Hepatocyte (in vitro differentiated cells): Measurements from ENCODE around the gene SOBP. TPM values are rescaled to one million over a fixed set of nuclear protein-coding genes. Genes with fewer than 3 reads are reported as not detected.
"Not testable (repeated sequence)": the region's sequence is repeated elsewhere in the genome, so short reads cannot be mapped to it uniquely, and the experiment has no call there.

Source experiments
- DNase-seq: peaks from one replicate; pipeline ENCODE4 v3.0.0-alpha.2; 2016; ENCODE audit warnings: low spot score
- H2AFZ ChIP-seq: fragments of 200-600 bp; sonication (generic); 2 replicates; pipeline ENCODE4 v1.6.0; 2016; ENCODE audit warnings: antibody characterized with exemption, mild to moderate bottlenecking
- H3K27ac ChIP-seq: fragments of 200-600 bp; sonication (generic); 2 replicates; pipeline ENCODE4 v1.5.1; 2016; ENCODE audit warnings: mild to moderate bottlenecking
- H3K27me3 ChIP-seq: fragments of 200-600 bp; sonication (generic); 2 replicates; pipeline ENCODE4 v1.6.1; 2016
- H3K36me3 ChIP-seq: fragments of 200-600 bp; sonication (generic); replicated peaks from 2 replicates; pipeline ENCODE4 v1.5.1; 2016; ENCODE audit warnings: low read depth; ENCODE audit not compliant: insufficient read depth
- H3K4me1 ChIP-seq: fragments of 200-600 bp; sonication (generic); 2 replicates; pipeline ENCODE4 v1.5.1; 2016; ENCODE audit warnings: mild to moderate bottlenecking, moderate library complexity; ENCODE audit not compliant: insufficient read depth
- H3K4me2 ChIP-seq: fragments of 200-600 bp; sonication (generic); 2 replicates; pipeline ENCODE4 v1.6.0; 2016
- H3K4me3 ChIP-seq: fragments of 200-600 bp; sonication (generic); 2 replicates; pipeline ENCODE4 v1.5.1; 2016; ENCODE audit warnings: mild to moderate bottlenecking
- H3K79me2 ChIP-seq: fragments of 200-600 bp; sonication (generic); 2 replicates; pipeline ENCODE4 v1.6.0; 2017; ENCODE audit warnings: mild to moderate bottlenecking
- H3K9me2 ChIP-seq: fragments of 200-600 bp; sonication (generic); replicated peaks from 2 replicates; pipeline ENCODE4 v1.6.0; 2017; ENCODE audit warnings: mild to moderate bottlenecking; ENCODE audit not compliant: insufficient read depth
- H3K9me3 ChIP-seq: fragments of 200-600 bp; sonication (generic); 2 replicates; pipeline ENCODE4 v1.5.1; 2016; ENCODE audit warnings: low read depth, mild to moderate bottlenecking
- H4K20me1 ChIP-seq: fragments of 200-600 bp; sonication (generic); 2 replicates; pipeline ENCODE4 v1.6.0; 2016; ENCODE audit warnings: mild to moderate bottlenecking; ENCODE audit not compliant: insufficient read depth, poor library complexity, severe bottlenecking
- EZH2 ChIP-seq: fragments of 200-600 bp; sonication (generic); IDR thresholded peaks from 2 replicates; pipeline ENCODE4 v1.6.1; 2016; ENCODE audit warnings: antibody characterized with exemption, mild to moderate bottlenecking, borderline replicate concordance
- EZH2phosphoT487 ChIP-seq: fragments of 200-600 bp; sonication (generic); IDR thresholded peaks from one replicate; pipeline ENCODE4 v1.6.1; 2018; ENCODE audit warnings: antibody characterized with exemption, mild to moderate bottlenecking, low read depth, moderate library complexity; ENCODE audit not compliant: unreplicated experiment, severe bottlenecking
- WGBS: methylation state at CpG from one replicate; pipeline ENCODE4 v1.1.6; 2016; ENCODE audit warnings: low lambda C conversion rate; ENCODE audit errors: missing lambda C conversion rate; 5-methylcytosine and 5-hydroxymethylcytosine counted together
- polyA plus RNA-seq: library from polyadenylated mRNA; unstranded; fragments of >200 nt; fragmentation: Nextera tagmentation; extraction: Ambion mirVana; gene quantifications from 2 replicates; pipeline ENCODE4 v1.2.1, GENCODE V29; 2016
- total RNA-seq: library from RNA; depleted of rRNA; stranded (reverse); fragments of >200 nt; gene quantifications from 2 replicates; pipeline ENCODE4 v1.2.3, GENCODE V29; 2014
- TF ChIP-seq, protein P1 (sequence below): fragments of 200-600 bp; sonication (generic); IDR thresholded peaks from 2 replicates; pipeline ENCODE4 v1.5.1; 2016; ENCODE audit warnings: antibody characterized with exemption, mild to moderate bottlenecking; ENCODE audit not compliant: poor library complexity

The SOBP gene
- total and polyA plus RNA-seq, 2 experiments from 2014 or later = 2.1 to 2.2 TPM

DNA sequence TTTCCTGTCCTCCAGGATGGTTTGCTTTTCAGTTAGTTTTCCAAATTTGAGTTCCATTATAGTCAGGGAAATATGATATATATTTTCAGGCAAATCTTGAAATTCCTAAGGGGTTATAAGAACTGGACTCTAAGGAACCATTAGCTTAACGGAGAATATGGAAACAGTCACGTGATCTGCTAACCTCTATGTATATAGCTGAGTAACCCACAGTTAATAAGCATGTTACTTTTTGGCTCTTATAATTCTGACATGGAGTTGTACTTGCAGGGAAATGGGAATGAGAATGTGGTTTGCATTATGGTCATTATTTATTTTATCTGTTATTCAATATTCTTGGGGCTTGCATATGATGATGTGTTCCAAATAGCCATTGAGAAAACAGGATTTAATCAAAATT is 23.3 kb downstream of the SOBP start:
- no peaks in the 10 kb centered on the region for H3K9me2 ChIP-seq
- H3K27me3 ChIP-seq = no peaks in the 10 kb centered on the region
- no peaks in the 10 kb centered on the region for H3K36me3 ChIP-seq
- no peak for DNase-seq
- 92% methylated on average over 2 of the region's 2 CpGs for WGBS
- no peaks in the 10 kb centered on the region for H3K9me3 ChIP-seq
- no peaks in the 10 kb centered on the region for H3K79me2 ChIP-seq
- no peak overlapping the region for H3K4me2 ChIP-seq
- no peaks in the 10 kb centered on the region for H3K4me1 ChIP-seq
- H3K4me3 ChIP-seq = no peak overlapping the region
- H4K20me1 ChIP-seq = no peaks in the 10 kb centered on the region
- TF ChIP-seq, protein P1, sequence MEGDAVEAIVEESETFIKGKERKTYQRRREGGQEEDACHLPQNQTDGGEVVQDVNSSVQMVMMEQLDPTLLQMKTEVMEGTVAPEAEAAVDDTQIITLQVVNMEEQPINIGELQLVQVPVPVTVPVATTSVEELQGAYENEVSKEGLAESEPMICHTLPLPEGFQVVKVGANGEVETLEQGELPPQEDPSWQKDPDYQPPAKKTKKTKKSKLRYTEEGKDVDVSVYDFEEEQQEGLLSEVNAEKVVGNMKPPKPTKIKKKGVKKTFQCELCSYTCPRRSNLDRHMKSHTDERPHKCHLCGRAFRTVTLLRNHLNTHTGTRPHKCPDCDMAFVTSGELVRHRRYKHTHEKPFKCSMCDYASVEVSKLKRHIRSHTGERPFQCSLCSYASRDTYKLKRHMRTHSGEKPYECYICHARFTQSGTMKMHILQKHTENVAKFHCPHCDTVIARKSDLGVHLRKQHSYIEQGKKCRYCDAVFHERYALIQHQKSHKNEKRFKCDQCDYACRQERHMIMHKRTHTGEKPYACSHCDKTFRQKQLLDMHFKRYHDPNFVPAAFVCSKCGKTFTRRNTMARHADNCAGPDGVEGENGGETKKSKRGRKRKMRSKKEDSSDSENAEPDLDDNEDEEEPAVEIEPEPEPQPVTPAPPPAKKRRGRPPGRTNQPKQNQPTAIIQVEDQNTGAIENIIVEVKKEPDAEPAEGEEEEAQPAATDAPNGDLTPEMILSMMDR = no peak
- TF ChIP-seq EZH2 (no peak), EZH2phosphoT487 (no peak)
- H2AFZ ChIP-seq = no peak overlapping the region
- no peak overlapping the region for H3K27ac ChIP-seq

DNA sequence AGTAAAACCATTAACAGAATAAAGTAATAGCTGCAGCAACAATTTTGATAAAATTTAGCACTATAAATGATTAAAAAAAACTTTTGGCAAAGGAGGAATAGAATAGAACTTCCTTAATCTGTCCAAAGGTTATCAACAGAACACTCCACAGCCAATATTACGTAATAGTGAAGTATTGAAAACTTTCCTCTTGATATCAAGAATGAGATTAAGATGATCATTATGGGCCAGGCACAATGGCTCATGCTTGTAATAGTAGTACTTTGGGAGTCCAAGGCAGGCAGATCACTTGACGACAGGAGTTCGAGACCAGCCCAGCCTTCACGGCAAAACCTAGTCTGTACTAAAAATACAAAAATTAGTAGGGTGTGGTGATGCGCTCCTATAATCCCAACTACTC is 26.0 kb downstream of the SOBP start:
- no peak overlapping the region for H2AFZ ChIP-seq
- H3K4me1 ChIP-seq = no peaks in the 10 kb centered on the region
- no peak overlapping the region for H3K4me2 ChIP-seq
- over 99% methylated on average over 5 of the region's 5 CpGs for WGBS
- H3K79me2 ChIP-seq = no peaks in the 10 kb centered on the region
- no peaks in the 10 kb centered on the region for H3K9me3 ChIP-seq
- DNase-seq = no peak
- H3K27ac ChIP-seq = no peak overlapping the region
- H3K36me3 ChIP-seq = no peaks in the 10 kb centered on the region
- no peaks in the 10 kb centered on the region for H4K20me1 ChIP-seq
- TF ChIP-seq, protein P1 = no peak
- TF ChIP-seq EZH2 (no peak), EZH2phosphoT487 (no peak)
- H3K27me3 ChIP-seq = no peaks in the 10 kb centered on the region
- H3K9me2 ChIP-seq = no peaks in the 10 kb centered on the region
- H3K4me3 ChIP-seq = no peak overlapping the region

DNA sequence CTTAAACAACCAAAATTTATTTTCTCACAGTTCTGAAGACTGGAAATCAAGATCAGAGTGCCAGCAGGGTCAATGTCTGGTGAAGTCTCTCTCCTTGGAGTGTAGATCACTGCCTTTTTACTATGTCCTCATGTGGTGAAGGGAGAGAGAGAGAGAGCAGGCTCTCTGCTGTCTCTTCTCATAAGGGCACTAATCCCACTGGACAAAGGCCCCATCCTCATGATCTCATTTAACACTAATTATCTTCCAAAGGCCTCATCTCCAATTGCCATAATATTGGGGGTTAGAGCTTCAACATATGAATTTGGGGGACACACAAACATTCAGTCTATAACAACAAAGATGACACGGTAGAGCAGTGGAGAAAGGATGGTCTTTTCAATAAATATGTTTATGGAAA is 27.4 kb downstream of the SOBP start:
- WGBS = 92% methylated on average over 1 of the region's 1 CpG
- Histone ChIP-seq H3K36me3 (no peaks in the 10 kb centered on the region), H3K4me3 (no peak overlapping the region), H3K27ac (no peak overlapping the region), H3K9me2 (no peaks in the 10 kb centered on the region), H3K9me3 (no peaks in the 10 kb centered on the region), H3K4me1 (no peaks in the 10 kb centered on the region), H2AFZ (no peak overlapping the region), H3K4me2 (no peak overlapping the region), H3K79me2 (no peaks in the 10 kb centered on the region), H4K20me1 (no peaks in the 10 kb centered on the region), H3K27me3 (no peaks in the 10 kb centered on the region)
- no peak for DNase-seq
- TF ChIP-seq EZH2 = no peak
- TF ChIP-seq EZH2phosphoT487 = no peak
- TF ChIP-seq, protein P1 = no peak

DNA sequence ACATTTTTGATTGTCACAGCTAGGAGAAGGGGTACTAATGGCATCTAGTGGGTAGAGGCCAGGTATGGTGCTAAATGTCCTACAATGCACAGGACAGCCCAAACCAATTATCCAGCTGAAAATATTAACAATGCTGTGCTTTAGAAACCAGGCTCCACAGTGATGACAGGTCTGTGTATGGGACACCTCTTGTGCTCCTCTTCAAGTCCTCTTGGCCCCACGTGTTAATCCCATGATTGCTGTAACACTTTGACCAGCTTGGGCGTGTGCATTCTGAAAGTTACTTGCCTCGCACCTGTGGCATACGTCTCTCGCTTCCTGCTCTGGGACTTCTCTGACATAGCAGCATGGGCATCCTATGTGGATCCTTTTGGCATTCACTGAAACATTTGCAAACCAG is 29.3 kb downstream of the SOBP start:
- H3K36me3 ChIP-seq, H3K4me1 ChIP-seq, H3K9me3 ChIP-seq, H3K4me2 ChIP-seq, H4K20me1 ChIP-seq, H2AFZ ChIP-seq, DNase-seq, H3K27me3 ChIP-seq, H3K27ac ChIP-seq, H3K9me2 ChIP-seq, H3K79me2 ChIP-seq, H3K4me3 ChIP-seq: not testable (repeated sequence)
- 92% methylated on average over 5 of the region's 5 CpGs for WGBS

DNA sequence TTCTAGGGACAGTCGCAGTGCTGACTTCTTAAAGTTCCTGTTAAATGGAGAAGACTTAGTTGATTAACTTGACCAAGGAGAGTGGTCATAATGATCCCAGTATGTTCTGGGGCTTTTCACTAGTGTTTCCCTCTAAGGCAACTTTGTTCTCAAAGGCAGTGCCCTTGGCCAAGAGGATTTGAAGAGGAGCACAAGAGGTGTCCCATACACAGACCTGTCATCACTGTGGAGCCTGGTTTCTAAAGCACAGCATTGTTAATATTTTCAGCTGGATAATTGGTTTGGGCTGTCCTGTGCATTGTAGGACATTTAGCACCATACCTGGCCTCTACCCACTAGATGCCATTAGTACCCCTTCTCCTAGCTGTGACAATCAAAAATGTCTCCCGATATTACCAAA is 30.8 kb downstream of the SOBP start:
- H3K4me3 ChIP-seq, H3K27me3 ChIP-seq, H4K20me1 ChIP-seq, H3K9me2 ChIP-seq, H3K79me2 ChIP-seq, DNase-seq, H3K9me3 ChIP-seq, H3K4me1 ChIP-seq, H2AFZ ChIP-seq, H3K36me3 ChIP-seq, H3K27ac ChIP-seq, H3K4me2 ChIP-seq: not testable (repeated sequence)
- WGBS = 0% methylated on average over 1 of the region's 2 CpGs
